ENCODE measurements around the gene WASHC4. TPM values are rescaled to one million over a fixed set of nuclear protein-coding genes. Genes with fewer than 3 reads are reported as not detected.
A peak's percentile ranks its signal among the peaks of the same experiment; 100 is the strongest.
"Not testable (repeated sequence)": the region's sequence is repeated elsewhere in the genome, so short reads cannot be mapped to it uniquely, and the experiment has no call there.

Gene WASHC4
- total RNA-seq, 2 experiments from 2014 or later, result 23.7 to 26.0 TPM

GRCh38 chr12:105179114-105179513, 71.6 kb downstream of the WASHC4 start:
- H3K27ac Mint-ChIP-seq; H3K4me1 Mint-ChIP-seq (ENCODE audit: low read depth); intact Hi-C loops (cut with micrococcal nuclease); H3K27me3 Mint-ChIP-seq (ENCODE audit: low read depth); DNase-seq; H3K4me3 Mint-ChIP-seq: not testable (repeated sequence)
- CTCF ChIA-PET, result interaction anchor here (0.9 kb wide), 1 partner anchor 17 kb away, joined by 4 read pairs; no protein-coding TSS in a partner anchor
- Mint-ChIP-seq H3K9me3 (peaks cover 20% of the 10 kb centered on the region), H3K36me3 (ENCODE audit: low read depth) (peaks cover 54% of the 10 kb centered on the region)

- H3K36me3 Mint-ChIP-seq (ENCODE audit: low read depth), result peaks cover 71% of the 10 kb centered on the region
- H3K27ac Mint-ChIP-seq; H3K27me3 Mint-ChIP-seq (ENCODE audit: low read depth); H3K4me3 Mint-ChIP-seq; H3K4me1 Mint-ChIP-seq (ENCODE audit: low read depth); DNase-seq; intact Hi-C loops (cut with micrococcal nuclease): not testable (repeated sequence)
- CTCF ChIA-PET, result interaction anchor here (0.9 kb wide), 1 partner anchor 200 kb away, joined by 3 read pairs; no protein-coding TSS in a partner anchor
- peaks cover 20% of the 10 kb centered on the region for H3K9me3 Mint-ChIP-seq
Observed at GRCh38 chr12:105183406-105183805, 75.9 kb downstream of the WASHC4 start.

GRCh38 chr12:105183976-105184375, 76.4 kb downstream of the WASHC4 start:
- DNase-seq; H3K4me3 Mint-ChIP-seq; H3K4me1 Mint-ChIP-seq (ENCODE audit: low read depth); intact Hi-C loops (cut with micrococcal nuclease); H3K27ac Mint-ChIP-seq; H3K27me3 Mint-ChIP-seq (ENCODE audit: low read depth): not testable (repeated sequence)
- peaks cover 20% of the 10 kb centered on the region for H3K9me3 Mint-ChIP-seq
- peaks cover 73% of the 10 kb centered on the region for H3K36me3 Mint-ChIP-seq (ENCODE audit: low read depth)
- CTCF ChIA-PET, result interaction anchor here (1.3 kb wide), 1 partner anchor 50 kb away, joined by 4 read pairs; no protein-coding TSS in a partner anchor

- no peaks in the 10 kb centered on the region for H3K9me3 Mint-ChIP-seq
- intact Hi-C loops (cut with micrococcal nuclease), result no loop called here
- no peaks in the 10 kb centered on the region for H3K27me3 Mint-ChIP-seq (ENCODE audit: low read depth)
- H3K4me3 Mint-ChIP-seq, result no peak overlapping the region
- H3K27ac Mint-ChIP-seq, result peak overlapping the region; percentile 34
- CTCF ChIA-PET, result no interaction called here
- H3K4me1 Mint-ChIP-seq (ENCODE audit: low read depth), result no peaks in the 10 kb centered on the region
- H3K36me3 Mint-ChIP-seq (ENCODE audit: low read depth), result peaks cover 40% of the 10 kb centered on the region
- no peak for DNase-seq
Observed at GRCh38 chr12:105189293-105189692, 81.8 kb downstream of the WASHC4 start.

GRCh38 chr12:105190530-105190929, 83.0 kb downstream of the WASHC4 start:
- CTCF ChIA-PET, result interaction anchor here (0.6 kb wide), 1 partner anchor 21 kb away, joined by 4 read pairs; no protein-coding TSS in a partner anchor
- DNase-seq, result no peak
- H3K4me3 Mint-ChIP-seq, result no peak overlapping the region
- intact Hi-C loops (cut with micrococcal nuclease), result no loop called here
- peaks cover 27% of the 10 kb centered on the region for H3K36me3 Mint-ChIP-seq (ENCODE audit: low read depth)
- no peaks in the 10 kb centered on the region for H3K27me3 Mint-ChIP-seq (ENCODE audit: low read depth)
- no peak overlapping the region for H3K27ac Mint-ChIP-seq
- H3K4me1 Mint-ChIP-seq (ENCODE audit: low read depth), result no peaks in the 10 kb centered on the region
- no peaks in the 10 kb centered on the region for H3K9me3 Mint-ChIP-seq

- no peak for DNase-seq
- Mint-ChIP-seq H3K9me3 (no peaks in the 10 kb centered on the region), H3K4me1 (ENCODE audit: low read depth) (no peaks in the 10 kb centered on the region), H3K4me3 (no peak overlapping the region), H3K36me3 (ENCODE audit: low read depth) (peaks cover 22% of the 10 kb centered on the region), H3K27ac (no peak overlapping the region), H3K27me3 (ENCODE audit: low read depth) (no peaks in the 10 kb centered on the region)
- CTCF ChIA-PET, result interaction anchor here (0.6 kb wide), 1 partner anchor 20 kb away, joined by 3 read pairs; no protein-coding TSS in a partner anchor
- intact Hi-C loops (cut with micrococcal nuclease), result no loop called here
Observed at GRCh38 chr12:105192624-105193225, 85.2 kb downstream of the WASHC4 start.

GRCh38 chr12:105194947-105195346, 87.4 kb downstream of the WASHC4 start:
- Mint-ChIP-seq H3K4me3 (no peak overlapping the region), H3K36me3 (ENCODE audit: low read depth) (peaks cover 9% of the 10 kb centered on the region), H3K27ac (no peak overlapping the region), H3K4me1 (ENCODE audit: low read depth) (no peaks in the 10 kb centered on the region), H3K27me3 (ENCODE audit: low read depth) (no peaks in the 10 kb centered on the region), H3K9me3 (no peaks in the 10 kb centered on the region)
- no peak for DNase-seq
- CTCF ChIA-PET, result no interaction called here
- intact Hi-C loops (cut with micrococcal nuclease), result no loop called here

GRCh38 chr12:105196090-105196489, 88.6 kb downstream of the WASHC4 start:
- Mint-ChIP-seq H3K36me3 (ENCODE audit: low read depth) (peaks cover 7% of the 10 kb centered on the region), H3K27ac (no peak overlapping the region), H3K9me3 (no peaks in the 10 kb centered on the region), H3K4me1 (ENCODE audit: low read depth) (no peaks in the 10 kb centered on the region), H3K27me3 (ENCODE audit: low read depth) (no peaks in the 10 kb centered on the region), H3K4me3 (no peak overlapping the region)
- DNase-seq, result no peak
- intact Hi-C loops (cut with micrococcal nuclease), result no loop called here
- CTCF ChIA-PET, result no interaction called here

GRCh38 chr12:105198961-105199360, 91.4 kb downstream of the WASHC4 start:
- H3K36me3 Mint-ChIP-seq (ENCODE audit: low read depth), result peaks cover 3% of the 10 kb centered on the region
- no peaks in the 10 kb centered on the region for H3K4me1 Mint-ChIP-seq (ENCODE audit: low read depth)
- intact Hi-C loops (cut with micrococcal nuclease), result no loop called here

GRCh38 chr12:105200385-105200784, 92.9 kb downstream of the WASHC4 start:
- no peak overlapping the region for H3K4me3 Mint-ChIP-seq
- peaks cover 3% of the 10 kb centered on the region for H3K36me3 Mint-ChIP-seq (ENCODE audit: low read depth)

More at GRCh38 chr12:105198961-105199360, 91.4 kb downstream of the WASHC4 start:
- no peak overlapping the region for H3K27ac Mint-ChIP-seq
- no peak overlapping the region for H3K4me3 Mint-ChIP-seq
- H3K27me3 Mint-ChIP-seq (ENCODE audit: low read depth), result no peaks in the 10 kb centered on the region
- CTCF ChIA-PET, result no interaction called here
- no peak for DNase-seq
- H3K9me3 Mint-ChIP-seq, result no peaks in the 10 kb centered on the region

GRCh38 chr12:105201299-105201698, 93.8 kb downstream of the WASHC4 start:
- DNase-seq, result no peak
- Mint-ChIP-seq H3K27me3 (ENCODE audit: low read depth) (no peaks in the 10 kb centered on the region), H3K4me3 (no peak overlapping the region), H3K4me1 (ENCODE audit: low read depth) (peaks cover 6% of the 10 kb centered on the region), H3K27ac (no peak overlapping the region), H3K36me3 (ENCODE audit: low read depth) (peaks cover 6% of the 10 kb centered on the region), H3K9me3 (no peaks in the 10 kb centered on the region)
- intact Hi-C loops (cut with micrococcal nuclease), result no loop called here
- CTCF ChIA-PET, result no interaction called here

More at GRCh38 chr12:105200385-105200784, 92.9 kb downstream of the WASHC4 start:
- Mint-ChIP-seq H3K9me3 (no peaks in the 10 kb centered on the region), H3K27me3 (ENCODE audit: low read depth) (no peaks in the 10 kb centered on the region), H3K27ac (no peak overlapping the region), H3K4me1 (ENCODE audit: low read depth) (peaks cover 6% of the 10 kb centered on the region)
- CTCF ChIA-PET, result no interaction called here
- intact Hi-C loops (cut with micrococcal nuclease), result no loop called here
- no peak for DNase-seq

GRCh38 chr12:105202202-105202601, 94.7 kb downstream of the WASHC4 start:
- no peak overlapping the region for H3K4me3 Mint-ChIP-seq
- no peaks in the 10 kb centered on the region for H3K9me3 Mint-ChIP-seq
- DNase-seq, result no peak
- H3K27me3 Mint-ChIP-seq (ENCODE audit: low read depth), result no peaks in the 10 kb centered on the region
- H3K4me1 Mint-ChIP-seq (ENCODE audit: low read depth), result peaks cover 6% of the 10 kb centered on the region
- no peak overlapping the region for H3K27ac Mint-ChIP-seq
- CTCF ChIA-PET, result no interaction called here
- H3K36me3 Mint-ChIP-seq (ENCODE audit: low read depth), result peaks cover 8% of the 10 kb centered on the region
- intact Hi-C loops (cut with micrococcal nuclease), result no loop called here

- Mint-ChIP-seq H3K36me3 (ENCODE audit: low read depth) (peaks cover 12% of the 10 kb centered on the region), H3K4me3 (no peak overlapping the region), H3K27me3 (ENCODE audit: low read depth) (no peaks in the 10 kb centered on the region), H3K4me1 (ENCODE audit: low read depth) (peaks cover 6% of the 10 kb centered on the region), H3K9me3 (no peaks in the 10 kb centered on the region), H3K27ac (no peak overlapping the region)
- CTCF ChIA-PET, result no interaction called here
- intact Hi-C loops (cut with micrococcal nuclease), result no loop called here
- no peak for DNase-seq
Observed at GRCh38 chr12:105204127-105204526, 96.6 kb downstream of the WASHC4 start.
